Mucosa of rectum (tissue), 2 donors: ENCODE results near the gene UACA.
A peak's percentile ranks its signal among the peaks of the same experiment; 100 is the strongest.

ENCODE experiments used
- H3K27ac ChIP-seq, 2 donors: one replicate each; pipeline ENCODE4 v1.7.0; 2013; ENCODE audit warnings: inconsistent platforms in 2 of 2, low read depth in 2 of 2, low read length in 2 of 2
- H3K27me3 ChIP-seq, 2 donors: one replicate each; pipeline ENCODE4 v1.7.0; 2013; ENCODE audit warnings: low read length in 2 of 2; ENCODE audit not compliant: control insufficient read depth in 2 of 2, insufficient read depth in 2 of 2
- H3K36me3 ChIP-seq, 2 donors: one replicate each; pipeline ENCODE4 v1.7.0; 2013; ENCODE audit warnings: low read length in 2 of 2; ENCODE audit not compliant: control insufficient read depth in 2 of 2, insufficient read depth in 2 of 2
- H3K4me1 ChIP-seq, 2 donors: one replicate each; pipeline ENCODE4 v1.7.0; 2013; ENCODE audit warnings: low read length in 2 of 2, mild to moderate bottlenecking in 1 of 2; ENCODE audit not compliant: control insufficient read depth in 2 of 2, insufficient read depth in 2 of 2
- H3K4me3 ChIP-seq, 2 donors: one replicate each; pipeline ENCODE4 v1.7.0; 2013; ENCODE audit warnings: low read length in 2 of 2
- H3K9ac ChIP-seq, 2 donors: one replicate each; pipeline ENCODE4 v1.7.0; 2013; ENCODE audit warnings: low read length in 2 of 2, low read depth in 1 of 2, mild to moderate bottlenecking in 1 of 2
- H3K9me3 ChIP-seq, 2 donors: one replicate each; pipeline ENCODE4 v1.7.0; 2013; ENCODE audit warnings: low read length in 2 of 2; ENCODE audit not compliant: control insufficient read depth in 2 of 2
- donor health status: healthy.
- donor health status: Normal muscosa, but diverticular disease.

UACA gene

GRCh38 chr15:70615435-70616310 lies 147.7 kb downstream of the UACA start:
- H3K9ac ChIP-seq: no peak overlapping the region
- H3K4me1 ChIP-seq: no peaks in the 10 kb centered on the region
- H3K27ac ChIP-seq: no peak overlapping the region

GRCh38 chr15:70614221-70614620 lies 149.1 kb downstream of the UACA start:
- Histone ChIP-seq H3K27me3 (no peaks in the 10 kb centered on the region), H3K4me1 (no peaks in the 10 kb centered on the region), H3K36me3 (no peaks in the 10 kb centered on the region), H3K4me3 (no peak overlapping the region), H3K27ac (no peak overlapping the region), H3K9me3 (no peaks in the 10 kb centered on the region), H3K9ac (no peak overlapping the region)

More at GRCh38 chr15:70615435-70616310, 147.7 kb downstream of the UACA start:
- no peaks in the 10 kb centered on the region for H3K27me3 ChIP-seq
- H3K9me3 ChIP-seq: no peaks in the 10 kb centered on the region
- H3K36me3 ChIP-seq: no peaks in the 10 kb centered on the region
- H3K4me3 ChIP-seq: no peak overlapping the region

DNA sequence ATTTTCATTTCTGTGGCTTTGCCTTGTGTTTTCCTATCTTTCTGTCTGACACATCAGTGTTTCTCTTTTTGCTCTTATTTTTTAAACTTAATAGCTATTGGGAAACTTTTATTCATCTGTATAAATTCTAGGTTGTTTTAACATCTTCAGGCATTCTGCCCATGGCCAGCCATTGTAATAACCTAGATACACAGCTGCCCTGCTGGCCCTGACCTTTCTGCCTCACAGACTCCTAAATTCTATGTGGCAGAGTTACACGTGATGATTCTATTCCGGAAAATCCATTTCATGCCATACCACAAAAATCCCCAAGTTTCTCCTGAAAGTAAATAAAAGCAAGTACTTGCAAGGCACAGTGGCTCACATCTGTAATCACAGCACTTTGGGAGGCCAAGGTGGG lies 150.1 kb downstream of the UACA start:
- H3K9me3 ChIP-seq: no peaks in the 10 kb centered on the region
- no peak overlapping the region for H3K27ac ChIP-seq
- no peaks in the 10 kb centered on the region for H3K36me3 ChIP-seq
- H3K4me3 ChIP-seq: no peak overlapping the region
- H3K9ac ChIP-seq: no peak overlapping the region
- no peaks in the 10 kb centered on the region for H3K27me3 ChIP-seq
- H3K4me1 ChIP-seq: no peaks in the 10 kb centered on the region

GRCh38 chr15:70611286-70611685 lies 152.1 kb downstream of the UACA start:
- Histone ChIP-seq H3K4me3 (no peak overlapping the region), H3K27ac (no peak overlapping the region), H3K9me3 (no peaks in the 10 kb centered on the region), H3K27me3 (no peaks in the 10 kb centered on the region), H3K9ac (no peak overlapping the region), H3K4me1 (no peaks in the 10 kb centered on the region), H3K36me3 (no peaks in the 10 kb centered on the region)

DNA sequence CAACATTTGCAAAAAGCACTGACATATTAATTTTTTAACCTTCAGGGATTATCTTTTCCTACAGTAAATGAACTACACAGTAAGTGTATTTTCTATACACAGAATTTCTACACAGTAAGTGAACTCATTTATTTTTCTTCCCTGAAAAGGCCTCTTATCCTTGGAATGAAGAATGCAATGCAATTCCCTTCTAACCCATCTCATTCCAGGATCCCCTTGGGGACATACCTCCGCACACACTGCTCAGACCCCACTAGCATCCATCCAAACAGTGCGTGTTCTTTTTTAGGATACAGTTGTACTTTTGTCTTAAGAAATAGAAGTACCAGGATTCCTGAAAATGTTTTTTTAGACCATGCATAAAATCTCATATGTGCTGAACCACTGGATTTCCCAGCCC lies 152.8 kb downstream of the UACA start:
- no peak overlapping the region for H3K27ac ChIP-seq
- no peak overlapping the region for H3K4me3 ChIP-seq
- H3K9ac ChIP-seq: no peak overlapping the region
- no peaks in the 10 kb centered on the region for H3K27me3 ChIP-seq
- no peaks in the 10 kb centered on the region for H3K36me3 ChIP-seq
- no peaks in the 10 kb centered on the region for H3K9me3 ChIP-seq
- no peaks in the 10 kb centered on the region for H3K4me1 ChIP-seq

- Histone ChIP-seq H3K36me3 (no peaks in the 10 kb centered on the region), H3K27ac (no peak overlapping the region), H3K27me3 (no peaks in the 10 kb centered on the region), H3K4me3 (no peak overlapping the region), H3K9ac (no peak overlapping the region), H3K9me3 (no peaks in the 10 kb centered on the region), H3K4me1 (no peaks in the 10 kb centered on the region)
Observed at GRCh38 chr15:70609889-70610288, 153.5 kb downstream of the UACA start.

- no peaks in the 10 kb centered on the region for H3K9me3 ChIP-seq
- H3K36me3 ChIP-seq: no peaks in the 10 kb centered on the region
- H3K27ac ChIP-seq: no peak overlapping the region
- H3K4me1 ChIP-seq: no peaks in the 10 kb centered on the region
- H3K4me3 ChIP-seq: no peak overlapping the region
- no peaks in the 10 kb centered on the region for H3K27me3 ChIP-seq
- H3K9ac ChIP-seq: no peak overlapping the region
Observed at GRCh38 chr15:70608144-70608543, 155.2 kb downstream of the UACA start.

- no peaks in the 10 kb centered on the region for H3K36me3 ChIP-seq
- H3K27me3 ChIP-seq: no peaks in the 10 kb centered on the region
- H3K9ac ChIP-seq: no peak overlapping the region
- no peaks in the 10 kb centered on the region for H3K4me1 ChIP-seq
- no peak overlapping the region for H3K4me3 ChIP-seq
- H3K27ac ChIP-seq: no peak overlapping the region
- peaks cover 0 to 2% of the 10 kb centered on the region in 2 donors for H3K9me3 ChIP-seq
Observed at GRCh38 chr15:70605606-70606410, 157.6 kb downstream of the UACA start.

DNA sequence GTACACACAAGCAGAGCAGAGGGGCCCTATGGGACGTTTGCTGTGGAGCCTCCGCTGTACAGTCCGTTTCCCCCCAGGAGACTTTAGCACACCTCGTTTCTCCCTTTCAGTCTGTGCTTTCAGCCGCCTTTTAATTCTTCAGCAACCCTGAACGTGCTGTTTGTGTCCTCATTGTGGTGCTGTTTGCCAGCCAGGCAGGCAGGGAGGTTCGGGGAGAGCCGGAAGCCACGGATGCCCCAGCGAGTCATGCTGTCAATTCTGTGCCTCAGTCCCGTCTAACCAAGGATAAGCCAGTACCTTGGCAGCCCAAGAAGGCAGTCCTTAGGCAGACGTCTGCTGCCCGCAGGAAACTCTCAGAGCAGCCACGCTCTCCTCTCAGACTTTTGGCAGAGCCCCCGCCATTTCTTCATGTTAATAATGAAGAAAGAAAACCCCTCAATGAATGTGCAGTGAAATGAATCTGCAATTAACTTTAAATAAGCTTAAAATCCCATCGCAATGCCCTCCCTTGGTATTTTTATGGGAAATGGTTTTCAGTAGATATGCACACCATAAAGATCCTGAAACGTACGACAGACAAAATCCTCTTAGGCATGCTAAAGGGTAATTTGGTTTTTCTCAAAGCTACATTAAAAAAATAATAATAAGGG lies 158.6 kb downstream of the UACA start:
- Histone ChIP-seq H3K27ac (peak overlapping the region in 1 of 2 donors; percentile 2), H3K36me3 (no peaks in the 10 kb centered on the region), H3K9ac (no peak overlapping the region), H3K27me3 (no peaks in the 10 kb centered on the region), H3K9me3 (peaks cover 0 to 2% of the 10 kb centered on the region in 2 donors), H3K4me1 (no peaks in the 10 kb centered on the region), H3K4me3 (no peak overlapping the region)
